Measurements from ENCODE around the gene PIP4P1. TPM values are rescaled to one million over a fixed set of nuclear protein-coding genes. Genes with fewer than 3 reads are reported as not detected.

PIP4P1 gene
- total RNA-seq, 3 donors from 2014 or later (not counting 1 experiment from before 2014, with no cell fraction given): 61.5 to 68.2 (median 63.3) TPM

- no peak for DNase-seq
- no peak overlapping the region for H3K4me3 Mint-ChIP-seq
- WGBS (ENCODE audit: insufficient coverage): 97% methylated on average over 4 of the region's 4 CpGs
- H3K27ac Mint-ChIP-seq: no peak overlapping the region
- no peaks in the 10 kb centered on the region for H3K9me3 Mint-ChIP-seq
- Histone ChIP-seq H3K4me1 (ENCODE audit: control insufficient read depth, insufficient read depth, low read length) (peaks cover 27% of the 10 kb centered on the region), H3K27ac (ENCODE audit: low read length) (no peak overlapping the region), H3K4me3 (ENCODE audit: low read length) (no peak overlapping the region), H3K27me3 (ENCODE audit: control insufficient read depth, insufficient read depth, low read length) (no peaks in the 10 kb centered on the region), H3K9me3 (ENCODE audit: control insufficient read depth, insufficient read depth, low read length) (no peaks in the 10 kb centered on the region), H3K36me3 (ENCODE audit: control insufficient read depth, insufficient read depth, low read length) (no peaks in the 10 kb centered on the region)
- H3K4me1 Mint-ChIP-seq: peaks cover 8 to 9% of the 10 kb centered on the region in 2 donors
- intact Hi-C loops (cut with micrococcal nuclease): no loop called here
- no peaks in the 10 kb centered on the region for H3K27me3 Mint-ChIP-seq (ENCODE audit: low read depth in 2 of 2)
- no peak for ATAC-seq
- no peak for TF ChIP-seq CTCF (IDR thresholded peaks at IDR 0.05)
- H3K36me3 Mint-ChIP-seq: no peaks in the 10 kb centered on the region
Measured at GRCh38 chr14:20436363-20436755, 24.9 kb downstream of the PIP4P1 start.

- no peaks in the 10 kb centered on the region for H3K9me3 ChIP-seq (ENCODE audit: control insufficient read depth, insufficient read depth, low read length)
- H3K36me3 Mint-ChIP-seq: no peaks in the 10 kb centered on the region
- no peaks in the 10 kb centered on the region for H3K9me3 Mint-ChIP-seq
- 92% methylated on average over 17 of the region's 17 CpGs for WGBS (ENCODE audit: insufficient coverage)
- no peak within 1 kb of the TSS for H3K27ac ChIP-seq (ENCODE audit: low read length)
- peaks cover 21% of the 10 kb centered on the region for H3K4me1 ChIP-seq (ENCODE audit: control insufficient read depth, insufficient read depth, low read length)
- DNase-seq: no peak
- no peaks in the 10 kb centered on the region for H3K27me3 Mint-ChIP-seq (ENCODE audit: low read depth in 2 of 2)
- H3K4me1 Mint-ChIP-seq: peaks cover 4 to 5% of the 10 kb centered on the region in 2 donors
- H3K36me3 ChIP-seq (ENCODE audit: control insufficient read depth, insufficient read depth, low read length): no peaks in the 10 kb centered on the region
- H3K4me3 ChIP-seq (ENCODE audit: low read length): no peak within 1 kb of the TSS
- H3K4me3 Mint-ChIP-seq: no peak within 1 kb of the TSS
- TF ChIP-seq CTCF (IDR thresholded peaks at IDR 0.05): no peak
- intact Hi-C loops (cut with micrococcal nuclease): no loop called here
- H3K27me3 ChIP-seq (ENCODE audit: control insufficient read depth, insufficient read depth, low read length): no peaks in the 10 kb centered on the region
- no peak within 1 kb of the TSS for H3K27ac Mint-ChIP-seq
- no peak for ATAC-seq
Measured at GRCh38 chr14:20435582-20436362, 25.5 kb downstream of the PIP4P1 start, which contains the start of gene KLHL33. Gene KLHL33, minus strand, starts transcription at chr14:20436166. Its CDS starts 355 bp downstream, at chr14:20435811.

GRCh38 chr14:20434701-20435581 lies 26.3 kb downstream of the PIP4P1 start:
- H3K36me3 Mint-ChIP-seq: no peaks in the 10 kb centered on the region
- ATAC-seq (no peak), DNase-seq (no peak)
- H3K4me3 Mint-ChIP-seq: no peak overlapping the region
- Histone ChIP-seq H3K27me3 (ENCODE audit: control insufficient read depth, insufficient read depth, low read length) (no peaks in the 10 kb centered on the region), H3K36me3 (ENCODE audit: control insufficient read depth, insufficient read depth, low read length) (no peaks in the 10 kb centered on the region), H3K4me3 (ENCODE audit: low read length) (no peak overlapping the region), H3K4me1 (ENCODE audit: control insufficient read depth, insufficient read depth, low read length) (peaks cover 22% of the 10 kb centered on the region), H3K9me3 (ENCODE audit: control insufficient read depth, insufficient read depth, low read length) (no peaks in the 10 kb centered on the region), H3K27ac (ENCODE audit: low read length) (no peak overlapping the region)
- WGBS (ENCODE audit: insufficient coverage): 93% methylated on average over 44 of the region's 44 CpGs
- no peaks in the 10 kb centered on the region for H3K9me3 Mint-ChIP-seq
- H3K4me1 Mint-ChIP-seq: peaks cover 0 to under 1% of the 10 kb centered on the region in 2 donors
- H3K27ac Mint-ChIP-seq: no peak overlapping the region
- no peaks in the 10 kb centered on the region for H3K27me3 Mint-ChIP-seq (ENCODE audit: low read depth in 2 of 2)
- TF ChIP-seq CTCF (IDR thresholded peaks at IDR 0.05): no peak
- intact Hi-C loops (cut with micrococcal nuclease): no loop called here

Data from natural killer cell (primary cell).